Left lobe of liver (tissue), 2 donors: ENCODE data around the gene YIF1A. TPM values are rescaled to one million over a fixed set of nuclear protein-coding genes. Genes with fewer than 3 reads are reported as not detected.
"Not testable (repeated sequence)": the region's sequence is repeated elsewhere in the genome, so short reads cannot be mapped to it uniquely, and the experiment has no call there.

Experiments
- ATAC-seq: fragments of 200-7000 bp; cut with Tn5 transposase; one replicate; pipeline ENCODE4 v1.9.1; 2020; ENCODE audit warnings: mild to moderate bottlenecking, moderate library complexity
- DNase-seq: peaks from one replicate; pipeline ENCODE4 v3.0.0-alpha.2; 2020; ENCODE audit warnings: low spot score
- total RNA-seq: library from RNA; stranded (reverse); gene quantifications from one replicate; pipeline ENCODE4 v1.2.1, GENCODE V29; 2021
- donor health status: DM: no; HTN: no; CAD: no; lungs with moderate emphysema.
- donor health status: DM: no; HTN: yes; CAD: no.

The YIF1A gene
- total RNA-seq, 1 donor from 2014 or later, result 120 TPM

DNA sequence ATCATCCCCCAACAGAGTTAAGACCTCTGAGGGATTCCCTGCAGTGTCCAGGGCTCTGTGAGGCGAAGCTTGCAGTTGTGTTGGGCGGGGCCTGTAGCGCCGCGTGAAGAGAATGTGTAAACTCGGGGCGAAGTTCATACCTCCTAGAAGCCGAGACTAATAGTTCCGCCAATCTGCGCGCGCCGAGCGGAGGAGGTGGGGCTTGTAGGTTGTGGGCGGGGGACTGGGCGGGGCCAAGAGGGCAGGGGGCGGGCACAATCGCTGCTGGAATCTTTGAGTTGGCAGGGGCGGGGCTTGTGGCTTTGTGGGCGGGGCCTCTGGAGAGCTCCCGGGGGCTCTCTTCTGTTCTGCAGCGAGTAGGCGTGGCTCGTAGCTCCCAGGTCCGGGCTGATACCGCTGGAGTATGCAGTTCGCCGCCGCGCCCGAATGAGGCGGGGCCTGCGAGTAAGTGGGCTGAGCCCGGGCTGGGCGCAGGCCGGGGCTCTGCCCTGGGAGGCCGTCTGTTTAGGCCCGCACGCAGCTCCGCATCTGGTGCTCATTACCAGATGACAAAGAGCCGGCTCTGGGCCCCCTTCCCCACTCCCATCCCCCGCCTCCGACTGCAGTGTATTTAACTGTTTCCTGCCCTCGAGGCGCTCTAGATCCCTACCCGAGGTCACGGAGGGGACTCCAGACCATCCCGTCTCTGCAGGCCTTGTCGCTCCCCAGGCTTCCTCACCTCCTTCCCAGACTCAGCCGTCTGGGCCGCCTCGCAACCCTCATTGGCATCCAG is 23.8 kb upstream of the YIF1A start:
- DNase-seq, result peak; percentile 98
- ATAC-seq, result peak; percentile 82

GRCh38 chr11:66311965-66312548 is 23.1 kb upstream of the YIF1A start:
- ATAC-seq (peak; percentile 84), DNase-seq (peak; percentile 96)

- no peak for DNase-seq
- no peak for ATAC-seq
These were observed 22.6 kb upstream of the YIF1A start for GRCh38 chr11:66311470-66311964.

DNA sequence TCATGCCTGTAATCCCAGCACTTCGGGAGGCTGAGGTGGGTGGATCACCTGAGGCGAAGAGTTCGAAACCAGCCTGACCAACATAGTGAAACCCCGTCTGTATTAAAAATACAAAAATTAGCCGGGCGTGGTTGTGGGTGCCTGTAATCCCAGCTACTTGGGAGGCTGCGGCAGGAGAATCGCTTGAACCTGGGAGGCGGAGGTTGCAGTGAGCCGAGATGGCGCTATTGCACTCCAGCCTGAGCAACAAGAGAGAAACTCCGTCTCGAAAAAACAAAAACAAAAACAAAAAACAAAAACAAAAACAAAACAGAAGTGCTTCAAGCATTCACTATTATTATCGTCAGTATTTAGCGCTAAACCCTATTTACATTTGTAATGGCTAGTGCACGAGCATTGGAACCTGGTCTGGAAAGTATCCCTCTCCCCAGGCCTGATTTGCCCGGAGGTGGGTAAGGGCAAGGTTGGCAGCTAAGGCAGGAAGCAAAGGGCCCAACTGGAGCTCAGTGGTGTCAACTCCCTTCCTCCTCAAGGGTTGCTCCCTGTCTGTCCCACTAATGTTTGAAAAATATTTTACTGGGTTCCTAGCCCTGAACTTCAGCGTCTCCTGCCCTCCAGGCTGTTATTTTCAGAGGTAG is 22.0 kb upstream of the YIF1A start:
- not testable (repeated sequence) for DNase-seq, ATAC-seq

DNA sequence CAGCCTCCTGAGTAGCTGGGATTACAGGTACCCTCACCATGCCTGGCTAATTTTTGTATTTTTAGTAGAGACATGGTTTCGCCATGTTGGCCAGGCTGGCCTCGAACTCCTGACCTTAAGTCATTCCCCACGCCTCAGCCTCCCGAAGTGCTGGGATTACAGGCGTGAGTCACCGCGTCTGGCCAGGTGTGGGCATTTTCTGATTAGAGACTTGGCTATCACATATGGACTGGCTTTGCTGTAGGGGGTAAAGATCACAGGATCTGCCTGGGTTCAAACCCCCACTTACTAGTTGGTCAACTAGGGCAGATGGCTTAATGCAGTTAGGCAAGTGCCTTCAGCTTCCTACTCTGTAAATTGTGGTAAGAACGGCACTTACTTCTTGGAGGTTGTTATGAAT is 21.4 kb upstream of the YIF1A start:
- DNase-seq (no peak), ATAC-seq (no peak)

- DNase-seq (no peak), ATAC-seq (no peak)
These were observed 20.5 kb upstream of the YIF1A start for GRCh38 chr11:66309475-66309874.

- no peak for ATAC-seq
- DNase-seq, result no peak
These were observed 13.7 kb upstream of the YIF1A start for GRCh38 chr11:66302656-66303055.

- DNase-seq, result no peak
- peak; percentile 19 for ATAC-seq
These were observed 10.2 kb upstream of the YIF1A start for GRCh38 chr11:66299186-66299585.

- DNase-seq, result no peak
- no peak for ATAC-seq
These were observed 8.7 kb upstream of the YIF1A start for GRCh38 chr11:66297610-66298009.

GRCh38 chr11:66294626-66295620 is 6.0 kb upstream of the YIF1A start:
- no peak for DNase-seq

DNA sequence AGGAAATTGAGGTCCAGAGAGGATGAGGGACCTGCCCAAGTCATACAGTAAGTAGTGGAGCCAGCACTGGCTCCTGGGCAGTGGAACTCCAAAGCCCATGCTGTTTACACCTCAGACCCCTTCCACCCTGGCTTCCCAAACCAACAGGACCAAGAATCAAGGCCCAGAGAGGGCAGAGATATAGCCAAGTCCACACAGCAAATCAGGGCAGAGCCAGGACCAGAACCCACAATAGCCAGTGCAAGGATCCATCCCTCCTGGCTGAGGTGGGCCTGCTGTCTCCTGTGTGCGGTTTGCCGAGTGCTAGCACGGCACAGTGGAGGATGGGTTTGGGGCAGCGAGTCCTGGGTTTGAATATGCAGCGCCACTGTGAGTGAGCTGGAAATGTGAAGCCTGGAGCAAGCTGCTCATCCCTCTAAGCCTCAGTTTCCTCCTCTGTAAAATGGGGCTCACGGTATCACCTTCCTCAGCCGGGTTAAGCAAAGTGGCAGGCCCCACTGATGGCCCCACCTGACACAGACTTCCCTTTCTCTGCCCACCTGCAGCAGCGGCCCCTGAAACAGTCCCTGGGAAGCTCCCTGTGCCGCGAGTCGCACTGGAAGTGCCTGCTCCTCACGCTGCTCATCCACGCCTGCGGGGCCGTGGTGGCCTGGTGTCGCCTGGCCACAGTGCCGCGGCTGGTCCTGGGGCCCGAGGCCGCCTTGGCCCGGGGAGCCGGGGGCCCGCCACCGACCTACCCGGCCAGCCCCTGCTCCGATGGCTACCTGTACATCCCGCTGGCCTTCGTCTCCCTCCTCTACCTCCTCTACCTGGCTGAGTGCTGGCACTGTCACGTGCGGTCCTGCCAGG is 5.1 kb upstream of the YIF1A start:
- ATAC-seq (no peak), DNase-seq (no peak)

More at GRCh38 chr11:66294626-66295620, 6.0 kb upstream of the YIF1A start:
- no peak for ATAC-seq

GRCh38 chr11:66293352-66293751 is 4.4 kb upstream of the YIF1A start:
- DNase-seq, result no peak
- no peak for ATAC-seq

DNA sequence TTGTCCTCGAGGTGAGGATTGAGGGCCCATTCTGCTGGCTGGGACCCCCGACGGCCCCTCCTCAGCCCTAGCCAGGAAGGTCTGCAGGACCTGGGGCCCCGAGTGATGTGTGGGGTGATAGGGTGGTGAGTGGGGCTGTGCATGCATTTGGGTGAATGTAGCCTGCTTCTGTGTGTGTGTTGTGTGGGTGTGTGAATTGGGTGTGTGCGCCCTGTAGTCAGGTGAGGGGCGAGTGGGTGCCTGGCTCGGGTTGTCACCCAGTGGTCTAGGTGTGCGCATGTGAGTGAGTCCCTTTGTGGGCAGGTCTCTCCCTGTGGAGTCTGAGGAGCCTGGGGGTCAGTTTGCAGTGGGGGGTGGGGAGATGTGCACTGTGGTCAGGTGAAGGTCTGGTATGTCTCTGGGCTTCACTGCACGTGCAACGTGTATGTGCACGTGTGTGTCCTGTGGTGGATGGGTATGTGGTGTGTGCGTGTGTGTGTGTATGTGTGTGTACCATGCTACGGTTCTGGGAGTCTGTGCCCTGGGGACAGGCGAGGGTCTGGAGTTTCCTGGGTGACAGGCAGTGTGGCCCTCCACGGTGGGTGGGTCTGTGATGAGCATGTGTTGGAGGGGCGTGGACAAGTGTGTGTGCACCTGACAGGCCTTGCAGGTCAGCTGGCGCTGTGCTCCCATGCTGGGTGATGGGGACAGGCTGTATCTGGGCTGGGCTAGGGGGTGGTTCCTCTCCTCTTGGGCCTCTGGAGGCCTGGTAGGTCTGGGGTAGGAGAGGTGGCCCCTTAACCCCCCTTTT is 3.8 kb upstream of the YIF1A start:
- ATAC-seq, result no peak

DNA sequence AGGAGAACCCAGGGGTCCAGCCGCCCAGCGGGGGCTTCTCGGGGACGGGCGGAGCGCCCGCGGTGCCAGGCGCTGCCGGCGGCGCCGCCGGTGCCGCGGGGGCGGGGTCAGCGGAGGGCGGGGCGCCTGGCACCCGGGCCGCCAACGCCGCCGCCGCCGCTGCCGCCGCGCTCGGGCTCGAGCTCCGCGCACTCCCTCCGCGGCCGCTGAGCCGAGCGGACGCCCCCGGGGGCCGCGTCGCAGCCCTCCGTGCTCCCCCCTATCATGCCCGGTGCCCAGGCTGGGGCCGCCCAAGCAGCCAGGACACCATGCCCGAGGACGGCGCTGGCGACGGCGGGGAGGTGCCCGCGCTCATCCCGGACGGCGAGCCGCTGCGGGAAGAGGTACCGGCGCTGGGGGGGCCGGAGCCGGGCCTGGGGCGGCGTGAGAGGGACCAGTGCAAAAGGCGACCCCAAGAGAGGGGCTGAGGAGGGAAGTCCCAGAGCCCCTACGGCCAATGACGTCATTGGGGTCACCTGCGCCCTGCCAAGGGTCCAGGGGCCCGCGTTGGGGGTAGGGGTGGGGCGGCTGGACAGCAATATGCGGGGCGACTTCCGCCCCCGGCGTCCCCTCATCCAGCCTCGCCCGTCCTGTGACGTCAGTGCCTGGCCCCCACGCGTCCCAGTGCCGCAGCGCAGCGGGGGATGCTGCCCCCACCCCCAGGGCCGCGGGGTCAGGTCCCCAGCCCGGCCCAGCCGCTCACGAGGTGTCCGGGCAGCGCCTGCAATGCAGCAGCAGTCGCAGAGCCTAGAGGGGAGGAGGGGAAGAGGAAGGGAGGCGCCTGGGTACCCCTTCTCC is 3.0 kb upstream of the YIF1A start, which contains the start of gene TMEM151A:
Gene TMEM151A, plus strand, starts transcription at position 189 of the 837 bp plus-strand sequence. Its CDS starts 120 bp downstream, at position 309.
- DNase-seq (no peak), ATAC-seq (peak; percentile 8)

More for the DNA sequence above, 3.8 kb upstream of the YIF1A start:
- DNase-seq, result no peak

DNA sequence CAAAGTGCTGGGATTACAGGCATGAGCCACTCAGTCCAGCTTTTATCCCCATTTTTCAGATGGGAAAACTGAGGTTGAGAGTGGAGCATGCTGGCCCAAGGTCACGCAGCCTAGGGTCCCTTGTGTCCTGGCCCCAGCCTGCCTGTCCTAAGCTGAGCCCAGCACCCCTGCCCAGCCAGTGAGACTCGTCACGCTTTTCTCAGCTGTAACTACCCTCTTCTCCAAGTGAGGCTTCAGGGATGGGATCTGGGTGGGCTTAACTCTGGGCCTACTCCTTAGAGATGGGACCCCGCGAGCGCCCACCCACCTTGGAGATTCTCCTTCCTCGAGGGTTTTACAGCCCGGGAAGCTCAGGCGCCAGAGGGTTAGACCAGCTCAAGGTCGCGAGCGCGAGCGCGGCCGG is 2.4 kb upstream of the YIF1A start:
- DNase-seq (no peak), ATAC-seq (no peak)

DNA sequence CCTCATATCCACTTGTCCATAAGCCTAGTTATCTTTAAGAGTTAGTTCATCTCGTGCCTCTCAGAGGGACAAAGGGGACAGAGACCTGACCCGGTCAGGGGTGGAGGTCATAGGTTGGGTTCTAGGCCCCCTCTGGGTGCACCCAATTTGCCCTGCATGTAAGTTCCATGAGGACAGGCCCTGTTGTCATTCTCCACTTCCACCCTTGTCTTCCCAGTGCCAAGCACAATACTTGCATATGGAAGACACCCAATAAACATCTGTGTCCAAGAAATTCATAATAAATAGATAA is 1.3 kb upstream of the YIF1A start:
- DNase-seq (no peak), ATAC-seq (no peak)

GRCh38 chr11:66289548-66290329 is 796 bp upstream of the YIF1A start:
- ATAC-seq (peak; percentile 44), DNase-seq (no peak)
